HG03066 (cell line): ENCODE results near the gene MLLT3.

Source experiments
- ATAC-seq: cut with Tn5 transposase; IDR thresholded peaks from one replicate; pipeline ENCODE4 v1.9.1; 2021; ENCODE audit warnings: low read depth; ENCODE audit not compliant: unreplicated experiment

The MLLT3 gene

DNA sequence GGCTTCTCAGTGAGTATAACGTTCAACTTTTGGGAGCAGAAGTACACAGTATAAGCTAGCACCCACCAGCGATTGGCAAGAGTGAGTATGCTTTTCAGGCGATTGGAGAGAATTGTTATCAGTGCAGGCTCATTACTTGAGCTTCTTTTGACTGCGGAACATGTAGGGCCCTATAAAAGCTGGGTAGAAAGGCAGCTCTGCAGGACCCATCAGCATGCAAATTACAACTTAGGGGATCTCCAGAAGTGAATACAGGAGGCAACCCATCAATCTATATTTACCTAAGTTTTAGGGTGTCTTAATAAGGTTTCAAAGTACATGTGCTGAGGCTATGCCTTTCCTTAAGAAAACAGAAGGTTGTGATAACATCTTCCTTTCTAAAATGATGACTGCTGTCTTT lies 225.0 kb downstream of the MLLT3 start:
- no peak for ATAC-seq

DNA sequence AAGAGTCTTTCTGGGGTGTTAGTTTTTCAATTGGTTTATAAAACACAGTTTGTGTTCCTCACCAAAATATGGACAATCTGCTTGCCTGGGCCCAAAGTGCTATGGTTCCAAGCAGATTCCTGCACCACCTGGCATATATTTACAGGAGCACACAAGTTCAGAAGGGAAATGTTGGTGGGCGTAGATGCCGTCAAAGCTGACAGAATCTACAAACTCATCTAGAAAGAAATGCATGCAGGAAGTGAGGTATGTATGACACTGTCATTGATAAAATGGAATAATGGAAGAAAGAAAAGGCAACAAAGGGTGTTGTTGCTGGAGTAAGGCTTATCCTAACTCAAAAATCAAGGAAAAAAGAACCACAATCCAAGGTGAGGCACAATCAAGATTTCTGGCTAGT lies 225.8 kb downstream of the MLLT3 start:
- no peak for ATAC-seq

DNA sequence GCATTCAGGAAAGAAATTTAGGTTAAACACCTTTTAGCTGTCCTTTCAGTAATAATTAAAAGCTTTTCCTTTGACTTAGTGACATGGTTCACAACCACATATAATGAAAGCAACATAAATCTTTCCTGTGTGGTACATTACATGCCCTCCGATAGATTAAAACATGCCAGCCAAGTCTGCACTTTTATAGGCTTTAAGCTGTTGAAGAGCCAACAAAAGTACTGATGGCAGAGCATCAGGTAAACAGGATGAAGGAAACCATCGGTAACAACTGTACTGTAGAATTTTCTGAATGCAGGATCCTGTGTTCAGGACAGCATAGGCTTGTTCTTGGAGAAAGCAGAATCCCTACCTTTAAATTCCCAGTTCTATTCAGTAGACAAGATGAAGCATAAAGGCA lies 226.6 kb downstream of the MLLT3 start:
- ATAC-seq, result no peak

DNA sequence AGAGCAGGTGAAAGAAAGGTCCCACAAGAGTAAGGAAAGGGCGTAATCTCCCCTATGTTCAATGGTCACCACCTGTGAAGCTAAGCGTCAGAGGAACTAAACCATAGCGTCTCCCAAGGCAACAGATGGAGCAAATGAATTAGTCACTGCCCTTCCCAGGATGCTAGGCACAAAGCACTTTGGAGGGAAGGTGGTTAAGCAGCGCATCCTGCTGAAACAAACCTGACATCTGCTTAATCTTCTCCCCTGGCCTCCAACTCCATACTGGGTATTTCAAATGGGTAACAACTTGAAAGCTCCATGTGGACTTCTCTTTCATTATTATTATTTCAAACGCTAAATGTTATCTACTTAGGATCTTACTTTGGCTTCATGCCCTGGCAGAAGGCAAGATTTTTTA lies 227.3 kb downstream of the MLLT3 start:
- no peak for ATAC-seq

GRCh38 chr9:20391208-20391607 lies 231.1 kb downstream of the MLLT3 start:
- no peak for ATAC-seq

DNA sequence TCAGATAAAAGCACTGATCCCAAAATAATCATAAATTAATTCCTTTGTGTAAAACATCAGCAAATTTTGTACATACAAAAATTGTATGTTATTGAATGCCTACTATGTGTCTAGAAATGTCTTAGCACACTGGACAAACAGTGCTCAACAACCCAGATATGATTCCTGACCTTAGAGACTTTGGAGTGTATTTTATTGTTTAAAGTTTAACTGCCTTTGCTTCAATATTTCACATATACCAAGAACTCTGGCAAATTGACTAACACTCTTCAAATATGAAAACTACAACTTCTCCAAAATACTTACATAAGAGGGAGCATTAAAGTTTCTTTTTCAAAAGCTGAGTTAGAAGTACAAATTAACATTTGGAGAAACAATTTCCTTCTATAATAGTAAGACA lies 231.9 kb downstream of the MLLT3 start:
- no peak for ATAC-seq

GRCh38 chr9:20387062-20387461 lies 235.2 kb downstream of the MLLT3 start:
- ATAC-seq, result no peak

DNA sequence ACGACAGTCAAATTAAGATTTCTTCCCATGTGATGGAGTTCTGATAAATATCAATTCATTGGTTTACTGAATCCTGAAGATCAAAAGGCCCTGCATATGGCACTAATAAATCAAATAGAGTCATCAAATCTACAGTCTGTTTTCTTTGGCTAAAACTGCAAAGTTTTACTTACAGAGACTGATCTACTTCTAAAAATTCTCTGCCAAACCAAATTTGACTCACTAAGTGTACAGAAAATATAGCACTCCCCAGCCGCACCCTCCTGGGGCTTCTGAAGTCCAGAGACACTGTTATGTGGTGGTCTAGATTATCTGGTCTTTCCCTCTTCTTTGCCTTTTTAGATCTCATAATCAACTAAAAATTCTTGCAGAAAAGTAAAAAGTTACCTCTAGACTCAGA lies 237.7 kb downstream of the MLLT3 start:
- no peak for ATAC-seq

- no peak for ATAC-seq
Measured at GRCh38 chr9:20382460-20383071, 239.7 kb downstream of the MLLT3 start.

- no peak for ATAC-seq
Measured at GRCh38 chr9:20380546-20380945, 241.8 kb downstream of the MLLT3 start.

DNA sequence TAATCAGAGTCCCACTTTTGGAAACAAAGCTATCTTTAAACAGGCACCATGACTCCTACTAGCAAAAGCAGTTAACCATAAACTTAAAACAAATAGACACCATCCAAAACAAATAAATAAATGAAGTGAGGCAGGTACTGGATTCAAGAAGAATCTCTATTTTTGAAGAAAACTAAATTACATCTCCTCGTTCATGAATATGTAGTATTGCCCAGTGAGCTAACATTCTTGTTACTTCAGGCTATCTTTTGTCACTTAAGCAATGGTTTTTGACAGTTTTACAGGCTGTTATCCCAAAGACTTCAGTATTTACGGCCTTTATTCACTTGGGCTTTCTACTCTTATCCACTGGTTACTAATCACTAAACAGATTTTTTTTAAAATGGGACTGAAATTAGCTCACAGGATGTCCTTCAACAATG lies 242.5 kb downstream of the MLLT3 start:
- ATAC-seq, result no peak

DNA sequence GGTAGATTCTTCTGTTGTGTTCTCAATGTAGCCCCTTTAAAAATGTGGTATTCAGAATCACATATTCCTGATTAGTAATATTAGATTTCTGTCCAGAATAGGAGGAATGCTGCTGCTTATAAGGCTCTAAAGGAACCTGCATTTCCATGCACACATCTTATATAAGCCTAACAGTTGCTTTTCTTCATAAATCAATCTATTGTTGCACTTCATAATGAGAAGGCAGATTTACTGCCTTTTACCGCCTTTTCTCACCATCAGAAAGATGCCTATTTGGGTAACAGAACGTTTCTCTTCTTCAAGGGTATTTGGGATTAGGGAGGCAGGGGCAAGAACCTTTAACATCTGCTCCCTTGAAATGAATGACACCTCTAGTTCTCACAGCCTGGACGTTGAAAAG lies 243.4 kb downstream of the MLLT3 start:
- ATAC-seq, result no peak

DNA sequence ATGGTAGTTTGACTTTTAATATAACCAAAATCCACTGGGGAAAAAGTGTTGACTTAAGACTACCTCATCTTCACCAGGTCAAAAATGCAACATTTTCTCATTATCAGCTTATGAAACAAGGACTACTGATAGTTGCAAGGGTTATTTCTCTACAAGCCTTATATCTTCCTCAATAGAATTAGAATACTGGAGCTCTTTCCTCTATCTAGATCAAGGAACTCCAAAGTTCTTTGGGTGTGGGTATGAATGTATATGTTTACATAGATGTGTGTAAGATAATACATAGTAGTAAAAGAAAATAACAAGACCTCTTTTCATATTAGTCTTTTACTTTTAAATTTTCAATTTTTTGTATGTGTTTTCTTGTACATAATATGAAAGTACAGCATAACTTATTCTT lies 244.5 kb downstream of the MLLT3 start:
- ATAC-seq, result no peak

DNA sequence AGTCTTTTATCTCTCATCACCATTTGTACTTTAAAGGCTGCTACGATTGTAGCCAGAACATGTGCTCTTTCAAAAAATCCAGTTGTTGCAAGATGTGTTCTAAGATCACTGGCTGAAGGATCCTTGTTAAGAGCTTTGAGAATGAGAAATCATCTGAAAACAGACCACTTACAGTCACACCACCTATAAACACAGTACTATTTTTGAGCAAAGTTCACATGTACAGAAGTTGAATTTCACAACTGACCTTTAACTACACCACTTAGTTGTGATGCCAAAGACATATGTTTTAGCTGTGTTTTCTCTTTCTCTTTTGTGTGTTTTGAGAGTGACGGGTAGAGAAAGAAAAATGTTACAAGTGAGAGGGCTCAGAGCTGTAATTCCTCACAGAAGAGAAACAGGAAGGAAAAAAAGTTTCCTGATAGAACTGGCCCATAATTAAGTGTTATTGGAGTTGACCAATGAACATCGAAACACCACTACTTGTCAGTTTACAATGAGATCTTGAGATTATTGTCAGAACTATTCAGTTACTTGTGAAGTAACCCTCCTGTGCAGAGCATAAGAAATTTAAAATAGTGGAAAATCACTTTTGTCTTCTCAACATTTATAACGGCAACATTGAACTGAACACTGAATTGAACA lies 245.4 kb downstream of the MLLT3 start:
- peak; percentile 50 for ATAC-seq

DNA sequence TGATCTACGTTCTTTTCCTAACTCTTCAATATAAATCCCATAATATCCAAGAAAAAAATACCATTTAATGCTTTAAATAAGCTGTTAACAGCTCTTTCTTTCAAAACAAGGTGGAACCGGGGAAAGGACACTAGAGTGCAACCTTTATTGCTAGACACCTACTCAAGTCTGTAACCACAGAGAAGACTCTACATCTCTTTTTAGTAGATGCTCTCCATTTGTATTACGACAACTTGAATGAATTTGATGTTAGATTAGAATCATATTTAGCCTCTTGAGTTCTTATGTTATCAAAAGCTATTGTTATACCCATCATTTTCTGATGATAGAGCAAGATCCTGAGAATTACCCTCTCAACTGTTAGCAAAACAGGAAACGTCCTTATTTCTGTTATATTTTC lies 246.3 kb downstream of the MLLT3 start:
- ATAC-seq, result no peak

GRCh38 chr9:20373263-20373662 lies 249.0 kb downstream of the MLLT3 start:
- ATAC-seq, result no peak

GRCh38 chr9:20369391-20369790 lies 252.9 kb downstream of the MLLT3 start:
- ATAC-seq, result no peak

- ATAC-seq, result no peak
Measured at GRCh38 chr9:20367855-20368254, 254.4 kb downstream of the MLLT3 start.

DNA sequence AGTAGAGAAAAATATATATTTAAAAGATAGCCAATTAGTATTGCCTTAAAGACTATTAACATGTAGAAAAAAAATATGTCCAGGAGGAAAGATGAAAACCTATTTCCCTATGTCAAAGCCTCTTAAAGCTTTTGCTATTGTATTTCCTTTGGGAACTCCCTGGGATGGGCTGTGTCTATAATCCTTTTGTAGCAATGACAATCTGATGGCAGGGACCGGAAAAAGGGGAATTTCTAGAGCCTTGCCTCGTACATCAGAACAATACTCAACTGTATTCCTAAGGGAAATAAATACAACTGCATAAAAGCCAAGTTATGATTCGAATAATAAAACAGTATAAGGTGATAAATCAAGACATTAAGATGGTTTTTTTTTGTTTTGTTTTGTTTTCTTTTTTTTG lies 257.3 kb downstream of the MLLT3 start:
- no peak for ATAC-seq

DNA sequence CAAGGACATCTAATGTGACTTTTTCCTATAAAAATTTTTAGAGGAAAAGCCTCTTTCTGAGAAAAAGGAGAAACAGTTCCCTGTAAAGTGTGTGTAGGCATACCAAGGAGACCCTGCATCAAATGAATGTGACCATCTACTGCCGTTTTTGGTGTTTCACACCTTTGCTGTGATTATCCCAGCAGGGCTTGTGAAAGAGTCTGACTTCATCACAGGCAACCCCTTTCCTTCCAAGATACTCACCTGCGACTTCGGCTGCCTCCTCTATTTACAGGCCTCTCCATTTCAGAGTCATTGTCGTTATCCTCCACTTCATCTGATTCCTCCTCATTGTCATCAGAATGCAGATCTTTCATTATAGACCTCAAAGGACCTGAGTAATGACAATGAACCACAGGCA lies 259.1 kb downstream of the MLLT3 start:
- ATAC-seq, result no peak

GRCh38 chr9:20361656-20362570 lies 260.4 kb downstream of the MLLT3 start:
- ATAC-seq, result peak; percentile 60

DNA sequence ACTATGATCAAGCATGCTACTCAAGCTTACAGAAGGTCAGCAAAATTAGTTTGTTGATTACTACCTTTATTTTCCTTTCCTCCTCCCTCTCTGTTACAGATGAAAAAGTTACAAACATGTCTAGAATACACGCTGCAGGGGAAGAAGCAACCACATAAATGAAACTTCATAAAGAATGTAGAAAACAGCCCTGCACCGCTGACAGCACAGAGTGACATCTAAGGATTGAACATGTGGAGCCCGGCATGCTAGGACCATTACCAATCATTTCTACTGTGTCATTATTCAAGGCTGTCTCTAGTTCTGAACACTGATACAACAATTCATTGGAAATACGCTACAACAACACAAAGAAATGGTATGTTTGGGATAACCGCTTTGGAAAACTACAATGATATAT lies 261.1 kb downstream of the MLLT3 start:
- no peak for ATAC-seq
